HepG2 (cell line): ENCODE measurements around the gene NAT10. TPM values are rescaled to one million over a fixed set of nuclear protein-coding genes. Genes with fewer than 3 reads are reported as not detected.

Experiments
- ATAC-seq: fragments of 200-7000 bp; cut with Tn5 transposase; 3 replicates; pipeline ENCODE4 v1.9.1; 2020; ENCODE audit warnings: mild to moderate bottlenecking, moderate library complexity
- BruUV-seq: library from RNA; stranded (reverse); fragments of 400-500 nt; replicated peaks from 2 replicates; lab custom pipeline; 2021; lab: Mats Ljungman, UMichigan
- CTCF ChIA-PET: fragments of 300-600 bp; formaldehyde crosslinking; extraction: SDS; loops from one replicate; lab custom pipeline; 2021; ENCODE audit warnings: low total read pairs, inconsistent platforms, low intra/inter-chr PET ratio; lab: Yijun Ruan, JAX
- POLR2A ChIA-PET: fragments of 350-600 bp; sonication (Branson Sonifier 250); formaldehyde crosslinking; loops from one replicate; lab custom pipeline; 2020; ENCODE audit warnings: antibody characterized with exemption, inconsistent platforms; lab: Yijun Ruan, JAX
- DNase-seq: peaks from one replicate; pipeline ENCODE4 v3.0.0-alpha.2; 2015; ENCODE audit warnings: low spot score
- FAIRE-seq: peaks from 3 replicates; lab custom pipeline; 2011; peaks lifted over from hg19 to GRCh38; lab: Jason Lieb, UNC
- H2AFZ ChIP-seq: one replicate; pipeline ENCODE4 v1.6.1; 2011; ENCODE audit warnings: low read length, inconsistent platforms
- H3K27ac ChIP-seq: fragments of 300-600 bp; 3 replicates; pipeline ENCODE4 v1.8.0; 2011; ENCODE audit warnings: mixed run types, mild to moderate bottlenecking, mixed read lengths, low read length, inconsistent platforms; ENCODE audit not compliant: insufficient read depth; ENCODE audit errors: extremely low read length
- H3K27me3 ChIP-seq, 2 experiments: fragments of 200-600 bp in 1 of 2; 2 replicates in 1 of 2; 3 replicates in 1 of 2; pipeline versions ENCODE4 v1.6.0 to v1.8.0; 2011; ENCODE audit warnings: low read length in 2 of 2, mild to moderate bottlenecking in 2 of 2, moderate library complexity in 2 of 2, inconsistent platforms in 1 of 2; ENCODE audit not compliant: insufficient read depth in 2 of 2, control insufficient read depth in 1 of 2
- H3K36me3 ChIP-seq, 2 experiments: fragments of 200-600 bp in 1 of 2; replicated peaks in 1 of 2; 2 replicates in 1 of 2; 3 replicates in 1 of 2; pipeline versions ENCODE4 v1.5.1 to v1.8.0; 2011; ENCODE audit warnings: low read length in 2 of 2, inconsistent platforms in 1 of 2; ENCODE audit not compliant: insufficient read depth in 2 of 2, control insufficient read depth in 1 of 2
- H3K4me1 ChIP-seq: 2 replicates; pipeline ENCODE4 v1.5.1; 2012; ENCODE audit warnings: low read length, inconsistent platforms; ENCODE audit not compliant: insufficient read depth
- H3K4me2 ChIP-seq: 2 replicates; pipeline ENCODE4 v1.6.0; 2011; ENCODE audit warnings: low read depth, low read length, inconsistent platforms
- H3K4me3 ChIP-seq, 3 experiments: fragments of 200-600 bp in 1 of 3; sonication (generic), shearing (Covaris generic) in 1 of 3; replicated peaks in 1 of 3; 2 replicates each; pipeline ENCODE4 v1.5.1; 2011 to 2016; ENCODE audit warnings: low read length in 3 of 3, inconsistent platforms in 2 of 3, low read depth in 2 of 3, mild to moderate bottlenecking in 2 of 3, control low read depth in 1 of 3, mixed read lengths in 1 of 3; ENCODE audit not compliant: insufficient read depth in 1 of 3
- H3K79me2 ChIP-seq: one replicate; pipeline ENCODE4 v1.6.1; 2011; ENCODE audit warnings: low read length, inconsistent platforms; ENCODE audit not compliant: insufficient read depth
- H3K9ac ChIP-seq: 2 replicates; pipeline ENCODE4 v1.6.0; 2011; ENCODE audit warnings: mild to moderate bottlenecking, low read depth, low read length, inconsistent platforms; ENCODE audit not compliant: insufficient read depth
- H3K9me3 ChIP-seq: 2 replicates; pipeline ENCODE4 v1.5.1; 2012; ENCODE audit warnings: mild to moderate bottlenecking, low read length
- H4K20me1 ChIP-seq: 2 replicates; pipeline ENCODE4 v1.6.0; 2011; ENCODE audit warnings: inconsistent platforms, mild to moderate bottlenecking, low read length, moderate library complexity; ENCODE audit not compliant: insufficient read depth
- ATF3 ChIP-seq: sonication (generic); formaldehyde crosslinking; IDR thresholded peaks from 2 replicates; pipeline ENCODE4 v1.4.0; 2020; ENCODE audit warnings: missing genetic modification reagents
- FOSL1 ChIP-seq: sonication (generic); formaldehyde crosslinking; IDR thresholded peaks from 2 replicates; pipeline ENCODE4 v1.9.0; 2021; ENCODE audit warnings: missing genetic modification reagents, borderline replicate concordance
- REST ChIP-seq, 2 experiments: IDR thresholded peaks; 2 replicates each; pipeline ENCODE4 v1.6.1; 2011 to 2012; ENCODE audit warnings: low read length in 2 of 2, borderline replicate concordance in 1 of 2, low read depth in 1 of 2, mild to moderate bottlenecking in 1 of 2, moderate library complexity in 1 of 2
- RFXAP ChIP-seq: sonication (generic); formaldehyde crosslinking; IDR thresholded peaks from 2 replicates; pipeline ENCODE4 v1.4.0; 2020; ENCODE audit warnings: missing genetic modification reagents, borderline replicate concordance
- RNF2 ChIP-seq: fragments of 450-650 bp; conservative IDR thresholded peaks from 2 replicates; pipeline ENCODE4 v1.6.1; 2016; ENCODE audit warnings: low read depth
- SIN3B ChIP-seq: fragments of 150-350 bp; IDR thresholded peaks from 2 replicates; pipeline ENCODE4 v1.6.1; 2014; ENCODE audit warnings: low read length
- TEAD3 ChIP-seq: optimal IDR thresholded peaks from 2 replicates; pipeline ENCODE3; 2016; ENCODE audit warnings: borderline replicate concordance
- TMF1 ChIP-seq: sonication (generic); formaldehyde crosslinking; IDR thresholded peaks from 2 replicates; pipeline ENCODE4 v1.8.1; 2022; ENCODE audit warnings: low read depth, missing genetic modification reagents
- ZNF720 ChIP-seq: sonication (generic); formaldehyde crosslinking; IDR thresholded peaks from 2 replicates; pipeline ENCODE4 v1.4.0; 2020; ENCODE audit warnings: missing genetic modification reagents
- whole genome bisulfite sequencing: methylation state at CpG from one replicate; pipeline ENCODE4 v1.1.6; 2017; ENCODE audit warnings: low lambda C conversion rate; 5-methylcytosine and 5-hydroxymethylcytosine counted together
- in situ Hi-C: cut with HindIII; loops from 2 replicates; pipeline ENCODE4 v1.10.0; 2017; ENCODE audit warnings: low pct_unique_long_range_greater_than_20kb; ENCODE audit not compliant: extremely low pct_ligation_motif_present
- intact Hi-C: fragments of 100-400 bp; cut with micrococcal nuclease; formaldehyde crosslinking; loops from one replicate; pipeline ENCODE4 v1.10.0; 2022; ENCODE audit not compliant: unreplicated experiment
- polyA plus RNA-seq, 8 experiments: library from polyadenylated mRNA; depleted of rRNA in 3 of 8; stranded (reverse) in 7 of 8; unstranded in 1 of 8; fragments of >200 nt; fragmentation: Illumina TruSeq in 4 of 8; extraction: Trizol in 4 of 8; gene quantifications; 2 replicates each; pipeline versions ENCODE4 v1.2.1 to v1.2.3, GENCODE V29; 2011 to 2016; ENCODE audit warnings: low read depth in 4 of 8, missing spikeins in 1 of 8, mixed read lengths in 1 of 8; ENCODE audit not compliant: insufficient read depth in 1 of 8
- total RNA-seq, 5 experiments: library from RNA; depleted of rRNA; stranded (reverse); fragments of >200 nt; fragmentation: Illumina TruSeq; extraction: Trizol; gene quantifications; 2 replicates each; pipeline ENCODE4 v1.2.3, GENCODE V29; 2016; ENCODE audit warnings: low read depth in 1 of 5

Gene NAT10
- total and polyA plus RNA-seq, 2 of the 13 experiments (the other 11 are each of a cell fraction or from before 2014, with no cell fraction given), result 33.9 to 51.9 TPM

GRCh38 chr11:34074391-34074790 is 31.0 kb upstream of the NAT10 start (continued):
- TF ChIP-seq REST (IDR thresholded peaks at IDR 0.05; ENCODE audit: borderline replicate concordance in 1 of 2, low read depth in 1 of 2, low read length in 2 of 2) (no peak), SIN3B (no peak), TMF1 (CRISPR knock-in tag) (no peak), RNF2 (no peak), ATF3 (CRISPR knock-in tag) (no peak)
- TF ChIP-seq, all 625 proteins: peak for 0

GRCh38 chr11:34075178-34075820 is 30.1 kb upstream of the NAT10 start:
- peaks cover 43% of the 10 kb centered on the region for H3K79me2 ChIP-seq
- in situ Hi-C loops, result no loop called here
- ATAC-seq, result no peak
- CTCF ChIA-PET, result no interaction called here
- no peak for DNase-seq
- TF ChIP-seq RFXAP (no peak), TEAD3 (no peak), ZNF720 (CRISPR knock-in tag) (no peak), FOSL1 (no peak)
- TF ChIP-seq, all 625 proteins: peak for 0
- 94% methylated on average over 2 of the region's 2 CpGs for WGBS
- POLR2A ChIA-PET, result no interaction called here
- no peak overlapping the region for H2AFZ ChIP-seq
- no peaks in the 10 kb centered on the region for H3K27me3 ChIP-seq
- H3K36me3 ChIP-seq, result peaks cover 16 to 90% of the 10 kb centered on the region in 2 experiments
- FAIRE-seq, result no peak
- H3K4me3 ChIP-seq, result no peak overlapping the region
- H3K4me1 ChIP-seq, result no peaks in the 10 kb centered on the region
- no TSS peak for BruUV-seq
- H3K4me2 ChIP-seq, result no peak overlapping the region
- H3K9me3 ChIP-seq, result no peaks in the 10 kb centered on the region
- intact Hi-C loops, result loop anchor here (5.0 kb wide), 1 partner anchor 543 kb away; no protein-coding TSS in a partner anchor
- peaks cover 19% of the 10 kb centered on the region for H4K20me1 ChIP-seq
- no peak overlapping the region for H3K27ac ChIP-seq
- H3K9ac ChIP-seq, result no peak overlapping the region
